T-helper 2 cell treated with Interferon-gamma antibody and Interleukin-4, amounts not matched to agents 100 ng/mL and 5 ng/mL, for 36 hours (primary cell): ENCODE data around the gene PDE2A. TPM values are rescaled to one million over a fixed set of nuclear protein-coding genes. Genes with fewer than 3 reads are reported as not detected.

Experiments
- intact Hi-C: fragments of 100-400 bp; cut with micrococcal nuclease; formaldehyde crosslinking; loops from one replicate; pipeline ENCODE4 v1.15.1; 2023
- total RNA-seq: library from RNA; stranded (reverse); gene quantifications from 2 replicates; pipeline ENCODE4 v1.2.3, GENCODE V29; 2022

The PDE2A gene
- total RNA-seq, 1 donor from 2014 or later: 0.52 TPM

GRCh38 chr11:72685560-72686480 lies 11.6 kb upstream of the PDE2A start:
- intact Hi-C loops: loop anchor here (2.0 kb wide), 1 partner anchor 101 kb away; no protein-coding TSS in a partner anchor

- intact Hi-C loops: loop anchor here (2.0 to 5.0 kb wide), 2 partner anchors 100 to 212 kb away; no protein-coding TSS in a partner anchor
Observed at GRCh38 chr11:72684236-72684912, 10.2 kb upstream of the PDE2A start.

- intact Hi-C loops: loop anchor here (2.0 to 5.0 kb wide), 2 partner anchors 99 to 211 kb away; no protein-coding TSS in a partner anchor
Observed at GRCh38 chr11:72683782-72684200, 9.6 kb upstream of the PDE2A start.

GRCh38 chr11:72682858-72683243 lies 8.6 kb upstream of the PDE2A start:
- intact Hi-C loops: loop anchor here (5.0 kb wide), 1 partner anchor 211 kb away; no protein-coding TSS in a partner anchor

GRCh38 chr11:72682238-72682857 lies 8.1 kb upstream of the PDE2A start:
- intact Hi-C loops: loop anchor here (5.0 kb wide), 1 partner anchor 210 kb away; no protein-coding TSS in a partner anchor

GRCh38 chr11:72681226-72682153 lies 7.3 kb upstream of the PDE2A start:
- intact Hi-C loops: loop anchor here (5.0 kb wide), 1 partner anchor 209 kb away; no protein-coding TSS in a partner anchor

GRCh38 chr11:72680624-72681158 lies 6.5 kb upstream of the PDE2A start:
- intact Hi-C loops: loop anchor here (5.0 kb wide), 1 partner anchor 208 kb away; no protein-coding TSS in a partner anchor

- intact Hi-C loops: loop anchor here (5.0 kb wide), 1 partner anchor 208 kb away; no protein-coding TSS in a partner anchor
Observed at GRCh38 chr11:72679869-72680268, 5.6 kb upstream of the PDE2A start.

GRCh38 chr11:72678524-72678923 lies 4.3 kb upstream of the PDE2A start:
- intact Hi-C loops: no loop called here

- intact Hi-C loops: no loop called here
Observed at GRCh38 chr11:72676861-72677341, 2.7 kb upstream of the PDE2A start.

GRCh38 chr11:72675221-72675620 lies 999 bp upstream of the PDE2A start:
- intact Hi-C loops: no loop called here

GRCh38 chr11:72673284-72673942 lies 809 bp downstream of the PDE2A start:
- intact Hi-C loops: no loop called here

GRCh38 chr11:72672597-72673238 lies 1.5 kb downstream of the PDE2A start:
- intact Hi-C loops: no loop called here

- intact Hi-C loops: no loop called here
Observed at GRCh38 chr11:72671152-72672099, 2.8 kb downstream of the PDE2A start.

GRCh38 chr11:72670041-72670440 lies 4.2 kb downstream of the PDE2A start:
- intact Hi-C loops: no loop called here

GRCh38 chr11:72669527-72669926 lies 4.7 kb downstream of the PDE2A start:
- intact Hi-C loops: no loop called here

GRCh38 chr11:72668629-72669347 lies 5.4 kb downstream of the PDE2A start:
- intact Hi-C loops: no loop called here
